A673 (cell line): ENCODE results near the gene SGMS1. TPM values are rescaled to one million over a fixed set of nuclear protein-coding genes. Genes with fewer than 3 reads are reported as not detected.
A peak's percentile ranks its signal among the peaks of the same experiment; 100 is the strongest.

Experiments used
- BruUV-seq: library from RNA; stranded (reverse); fragments of 400-500 nt; replicated peaks from 2 replicates; lab custom pipeline; 2021; lab: Mats Ljungman, UMichigan
- CTCF ChIA-PET: fragments of 300-600 bp; sonication (Branson Sonifier 250); formaldehyde crosslinking; loops from one replicate; lab custom pipeline; 2022; ENCODE audit warnings: antibody characterized with exemption; lab: Charles Lee
- POLR2A ChIA-PET: fragments of 300-600 bp; sonication (Branson Sonifier 250); formaldehyde crosslinking; loops from one replicate; lab custom pipeline; 2022; ENCODE audit warnings: antibody characterized with exemption; ENCODE audit not compliant: low non-redundant PET; lab: Charles Lee
- DNase-seq: peaks from one replicate; pipeline ENCODE4 v3.0.0-alpha.2; 2015; ENCODE audit warnings: low spot score
- H3K27ac ChIP-seq: fragments of 200-600 bp; sonication (generic); 2 replicates; pipeline ENCODE4 v1.5.1; 2016; ENCODE audit warnings: mixed run types, low read depth, mild to moderate bottlenecking, mixed read lengths, antibody characterized with exemption, low read length; ENCODE audit not compliant: poor library complexity, severe bottlenecking
- H3K27me3 ChIP-seq: fragments of 200-600 bp; sonication (generic); replicated peaks from 2 replicates; pipeline ENCODE4 v1.6.1; 2017; ENCODE audit warnings: mixed run types, low read depth, mild to moderate bottlenecking, mixed read lengths, antibody characterized with exemption, low read length; ENCODE audit not compliant: insufficient read depth, poor library complexity
- H3K36me3 ChIP-seq: fragments of 200-600 bp; sonication (generic); 2 replicates; pipeline ENCODE4 v1.6.1; 2016; ENCODE audit warnings: mixed run types, mild to moderate bottlenecking, mixed read lengths, antibody characterized with exemption, low read length; ENCODE audit not compliant: insufficient read depth, poor library complexity, severe bottlenecking
- H3K4me1 ChIP-seq: fragments of 200-600 bp; sonication (generic); 2 replicates; pipeline ENCODE4 v1.6.1; 2017; ENCODE audit warnings: mixed run types, mild to moderate bottlenecking, mixed read lengths, antibody characterized with exemption, low read length; ENCODE audit not compliant: insufficient read depth, poor library complexity, severe bottlenecking
- H3K4me3 ChIP-seq: fragments of 200-600 bp; sonication (generic); 2 replicates; pipeline ENCODE4 v1.5.1; 2016; ENCODE audit warnings: low read depth, mixed run types, mild to moderate bottlenecking, mixed read lengths, low read length; ENCODE audit not compliant: poor library complexity, severe bottlenecking
- H3K9me3 ChIP-seq: fragments of 200-600 bp; sonication (generic); 2 replicates; pipeline ENCODE4 v1.6.1; 2016; ENCODE audit warnings: mixed run types, low read depth, mild to moderate bottlenecking, mixed read lengths, antibody characterized with exemption, low read length; ENCODE audit not compliant: poor library complexity, severe bottlenecking
- CTCF ChIP-seq: fragments of 300-800, 200-600 bp; sonication (generic); conservative IDR thresholded peaks from 2 replicates; pipeline ENCODE4 v1.5.1; 2017; ENCODE audit warnings: low read depth, mild to moderate bottlenecking, antibody characterized with exemption, low read length, moderate library complexity, mixed read lengths
- EZH2 ChIP-seq: fragments of 200-600 bp; sonication (generic); IDR thresholded peaks from 2 replicates; pipeline ENCODE4 v1.6.1; 2017; ENCODE audit warnings: borderline replicate concordance, low read depth, mild to moderate bottlenecking, mixed read lengths, antibody characterized with exemption, low read length; ENCODE audit not compliant: poor library complexity, severe bottlenecking
- intact Hi-C: fragments of 100-400 bp; cut with micrococcal nuclease; formaldehyde crosslinking; loops from one replicate; pipeline ENCODE4 v1.10.0; 2022; ENCODE audit not compliant: unreplicated experiment
- total RNA-seq: library from RNA; stranded (reverse); gene quantifications from 2 replicates; pipeline ENCODE4 v1.2.3, GENCODE V29; 2021

The SGMS1 gene
- total RNA-seq, 1 experiment from 2014 or later, result 13.0 TPM

- intact Hi-C loops, result loop anchor here (5.0 kb wide), 1 partner anchor 204 kb away; the partner anchor contains the start of gene SGMS1
- peak; percentile 85 for DNase-seq
- ChIA-PET CTCF (interaction anchor here (0.8 kb wide), 1 partner anchor 207 kb away, joined by 5 read pairs; no protein-coding TSS in a partner anchor), POLR2A (interaction anchor here (0.5 kb wide), 1 partner anchor 100 kb away, joined by 3 read pairs; no protein-coding TSS in a partner anchor)
- peak overlapping the region; percentile 39 for H3K27ac ChIP-seq
- no TSS peak for BruUV-seq
- TF ChIP-seq CTCF (0 out of 2 replicates have a peak, but pooled peaks have one; percentile 9), EZH2 (no peak)
- no peaks in the 10 kb centered on the region for H3K36me3 ChIP-seq
- no peaks in the 10 kb centered on the region for H3K9me3 ChIP-seq
- H3K4me3 ChIP-seq, result peak overlapping the region; percentile 71
- peaks cover 3% of the 10 kb centered on the region for H3K4me1 ChIP-seq
- no peaks in the 10 kb centered on the region for H3K27me3 ChIP-seq
Measured at GRCh38 chr10:50417886-50418830, 205.6 kb downstream of the SGMS1 start.

- POLR2A ChIA-PET, result no interaction called here
- CTCF ChIA-PET, result no interaction called here
- peaks cover 3% of the 10 kb centered on the region for H3K4me1 ChIP-seq
- peak; percentile 37 for DNase-seq
- intact Hi-C loops, result loop anchor here (5.0 kb wide), 1 partner anchor 205 kb away; the partner anchor contains the start of gene SGMS1
- TF ChIP-seq CTCF, result no peak
- no peak for TF ChIP-seq EZH2
- BruUV-seq, result no TSS peak
- no peaks in the 10 kb centered on the region for H3K36me3 ChIP-seq
- H3K4me3 ChIP-seq, result peak overlapping the region; percentile 71
- no peaks in the 10 kb centered on the region for H3K27me3 ChIP-seq
- no peak overlapping the region for H3K27ac ChIP-seq
- H3K9me3 ChIP-seq, result no peaks in the 10 kb centered on the region
Measured at GRCh38 chr10:50417486-50417885, 206.3 kb downstream of the SGMS1 start.

GRCh38 chr10:50416881-50417280 is 206.9 kb downstream of the SGMS1 start:
- Histone ChIP-seq H3K27ac (no peak overlapping the region), H3K9me3 (no peaks in the 10 kb centered on the region), H3K4me3 (peak overlapping the region; percentile 12), H3K27me3 (no peaks in the 10 kb centered on the region), H3K36me3 (no peaks in the 10 kb centered on the region), H3K4me1 (peaks cover 3% of the 10 kb centered on the region)
- ChIA-PET CTCF (no interaction called here), POLR2A (no interaction called here)
- no peak for DNase-seq
- TF ChIP-seq CTCF (no peak), EZH2 (no peak)
- intact Hi-C loops, result loop anchor here (5.0 kb wide), 1 partner anchor 205 kb away; the partner anchor contains the start of gene SGMS1
- BruUV-seq, result no TSS peak
